K562 (cell line): ENCODE data around the gene ITGB5. TPM values are rescaled to one million over a fixed set of nuclear protein-coding genes. Genes with fewer than 3 reads are reported as not detected.

Experiments
- ATAC-seq: fragments of 200-7000 bp; cut with Tn5 transposase; 3 replicates; pipeline ENCODE4 v1.9.1; 2020; ENCODE audit warnings: moderate library complexity
- BruUV-seq: library from RNA; stranded (reverse); fragments of 400-500 nt; replicated peaks from 2 replicates; lab custom pipeline; 2021; lab: Mats Ljungman, UMichigan
- CTCF ChIA-PET: fragments of 300-600 bp; formaldehyde crosslinking; extraction: SDS; loops from one replicate; lab custom pipeline; 2021; ENCODE audit warnings: low intra/inter-chr PET ratio; lab: Yijun Ruan, JAX
- POLR2A ChIA-PET: fragments of 300-600, 350-650 bp; sonication (Branson Sonifier 250); formaldehyde crosslinking; extraction: SDS; loops from one replicate; lab custom pipeline; 2021; ENCODE audit warnings: antibody characterized with exemption, inconsistent platforms; lab: Yijun Ruan, JAX
- DNase-seq, 4 experiments: peaks; one replicate each; pipeline versions ENCODE4 v3.0.0 to v3.0.0-alpha.2; 2011 to 2018; ENCODE audit warnings: low spot score in 3 of 4, mixed read lengths in 3 of 4; ENCODE audit errors: extremely low read depth in 1 of 4
- FAIRE-seq: peaks from 2 replicates; lab custom pipeline; 2011; peaks lifted over from hg19 to GRCh38; lab: Jason Lieb, UNC
- H2AFZ ChIP-seq: 2 replicates; pipeline ENCODE4 v1.6.0; 2011; ENCODE audit warnings: low read depth, low read length, control low read depth, inconsistent platforms
- H3K27ac ChIP-seq: fragments of 200-600 bp; 3 replicates; pipeline ENCODE4 v1.8.0; 2011; ENCODE audit warnings: low read depth, mild to moderate bottlenecking, control low read depth, inconsistent platforms, low read length, moderate library complexity, mixed read lengths; ENCODE audit errors: extremely low read depth
- H3K27me3 ChIP-seq, 2 experiments: fragments of 300-600 bp in 1 of 2; 2 replicates in 1 of 2; 3 replicates in 1 of 2; pipeline versions ENCODE4 v1.6.0 to v1.8.0; 2011; ENCODE audit warnings: inconsistent platforms in 2 of 2, low read length in 2 of 2, mild to moderate bottlenecking in 1 of 2, mixed read lengths in 1 of 2, moderate library complexity in 1 of 2; ENCODE audit not compliant: control insufficient read depth in 2 of 2, insufficient read depth in 2 of 2
- H3K36me3 ChIP-seq: fragments of 300-600 bp; 3 replicates; pipeline ENCODE4 v1.8.0; 2011; ENCODE audit warnings: mild to moderate bottlenecking, low read length, inconsistent platforms; ENCODE audit not compliant: control insufficient read depth, insufficient read depth
- H3K4me1 ChIP-seq, 2 experiments: fragments of 200-600 bp in 1 of 2; replicated peaks in 1 of 2; 2 replicates in 1 of 2; 3 replicates in 1 of 2; pipeline versions ENCODE4 v1.5.1 to v1.8.0; 2011; ENCODE audit warnings: inconsistent platforms in 2 of 2, low read length in 2 of 2, mild to moderate bottlenecking in 1 of 2, mixed read lengths in 1 of 2, moderate library complexity in 1 of 2; ENCODE audit not compliant: control insufficient read depth in 2 of 2, insufficient read depth in 2 of 2
- H3K4me2 ChIP-seq: 2 replicates; pipeline ENCODE4 v1.6.1; 2011; ENCODE audit warnings: low read length, control low read depth, inconsistent platforms, mixed read lengths; ENCODE audit not compliant: insufficient read depth
- H3K4me3 ChIP-seq: fragments of 200-600 bp; sonication (generic), shearing (Covaris generic); 2 replicates; pipeline ENCODE4 v1.5.1; 2016; ENCODE audit warnings: control low read depth, inconsistent platforms
- H3K79me2 ChIP-seq: fragments of 200-600 bp; 3 replicates; pipeline ENCODE4 v1.8.0; 2011; ENCODE audit warnings: low read length, inconsistent platforms; ENCODE audit not compliant: control insufficient read depth, insufficient read depth
- H3K9ac ChIP-seq, 2 experiments: 2 replicates each; pipeline versions ENCODE4 v1.6.0 to v1.6.1; 2011; ENCODE audit warnings: low read depth in 2 of 2, low read length in 2 of 2, control low read depth in 1 of 2, inconsistent platforms in 1 of 2, mild to moderate bottlenecking in 1 of 2, mixed read lengths in 1 of 2; ENCODE audit not compliant: insufficient read depth in 1 of 2
- H3K9me1 ChIP-seq: one replicate; pipeline ENCODE4 v1.6.0; 2011; ENCODE audit warnings: inconsistent platforms, mild to moderate bottlenecking, low read length, moderate library complexity; ENCODE audit not compliant: control insufficient read depth, insufficient read depth
- H3K9me3 ChIP-seq: replicated peaks from 2 replicates; pipeline ENCODE4 v1.5.1; 2011; ENCODE audit warnings: low read depth, low read length, inconsistent platforms; ENCODE audit not compliant: control insufficient read depth, insufficient read depth
- H4K20me1 ChIP-seq: replicated peaks from 2 replicates; pipeline ENCODE4 v1.6.1; 2011; ENCODE audit warnings: low read length, inconsistent platforms, mixed read lengths; ENCODE audit not compliant: control insufficient read depth, insufficient read depth
- CBFA2T2 ChIP-seq: fragments of 450-650 bp; conservative IDR thresholded peaks from 2 replicates; pipeline ENCODE4 v1.6.1; 2017; ENCODE audit warnings: mild to moderate bottlenecking
- DMBX1 ChIP-seq: fragments of 250-450 bp; sonication (Bioruptor Pico); IDR thresholded peaks from 2 replicates; pipeline ENCODE4 v1.8.0; 2022; ENCODE audit warnings: inconsistent platforms, mild to moderate bottlenecking, moderate library complexity, borderline replicate concordance
- EP300 ChIP-seq: IDR thresholded peaks from 2 replicates; pipeline ENCODE4 v1.6.1; 2012; ENCODE audit warnings: low read length, improper control_type of control experiment
- FOXM1 ChIP-seq, 2 experiments: fragments of 450-650 bp in 1 of 2; sonication (generic) in 1 of 2; formaldehyde crosslinking in 1 of 2; IDR thresholded peaks; 2 replicates each; pipeline versions ENCODE4 v1.6.1 to v1.9.0; 2017 to 2022; ENCODE audit warnings: low read depth in 2 of 2, mild to moderate bottlenecking in 2 of 2, missing genetic modification reagents in 1 of 2, moderate library complexity in 1 of 2
- KLF13 ChIP-seq: fragments of 450-650 bp; IDR thresholded peaks from 2 replicates; pipeline ENCODE4 v1.6.1; 2016; ENCODE audit warnings: missing genetic modification characterization, low read depth, mild to moderate bottlenecking, missing compliant biosample characterization, moderate library complexity, borderline replicate concordance
- MEF2A ChIP-seq: IDR thresholded peaks from 2 replicates; pipeline ENCODE4 v1.6.1; 2011; ENCODE audit warnings: low read depth, mild to moderate bottlenecking, low read length, moderate library complexity; ENCODE audit not compliant: control insufficient read depth
- PURB ChIP-seq: sonication (generic); formaldehyde crosslinking; IDR thresholded peaks from 2 replicates; pipeline ENCODE4 v1.9.0; 2021; ENCODE audit warnings: low read depth, mild to moderate bottlenecking, missing genetic modification reagents
- RB1 ChIP-seq: fragments of 450-650 bp; IDR thresholded peaks from 2 replicates; pipeline ENCODE4 v1.6.1; 2017; ENCODE audit warnings: low read depth, mild to moderate bottlenecking
- RHOXF2B ChIP-seq: fragments of 250-450 bp; sonication (Bioruptor Pico); conservative IDR thresholded peaks from 2 replicates; pipeline ENCODE4 v1.5.1; 2021
- SLC30A9 ChIP-seq: fragments of 250-450 bp; sonication (Bioruptor Pico); IDR thresholded peaks from 2 replicates; pipeline ENCODE4 v1.8.0; 2022; ENCODE audit warnings: mild to moderate bottlenecking, moderate library complexity
- SNRNP70 ChIP-seq: fragments of 200-400 bp; formaldehyde crosslinking; optimal IDR thresholded peaks from 2 replicates; pipeline ENCODE3; 2017; ENCODE audit warnings: low read depth, low read length
- THAP7 ChIP-seq: fragments of 250-450 bp; sonication (Bioruptor Pico); IDR thresholded peaks from 2 replicates; pipeline ENCODE4 v1.5.0; 2021
- ZFP91 ChIP-seq: sonication (generic); formaldehyde crosslinking; IDR thresholded peaks from 2 replicates; pipeline ENCODE4 v1.8.0; 2022; ENCODE audit warnings: mild to moderate bottlenecking, missing genetic modification reagents
- ZNF165 ChIP-seq: fragments of 250-450 bp; sonication (Bioruptor Pico); IDR thresholded peaks from 2 replicates; pipeline ENCODE4 v1.4.0; 2020; ENCODE audit warnings: borderline replicate concordance
- WGBS: fragments of 100-300 bp; shearing (Covaris generic); methylation state at CpG from one replicate; pipeline ENCODE4 v1.1.6; 2016; ENCODE audit warnings: low coverage, mixed read lengths; ENCODE audit not compliant: insufficient coverage; ENCODE audit errors: missing lambda C conversion rate; 5-methylcytosine and 5-hydroxymethylcytosine counted together
- in situ Hi-C: fragments of 300-500 bp; cut with MboI; formaldehyde crosslinking; loops from 4 replicates; pipeline ENCODE4 v1.15.0; 2018; ENCODE audit warnings: inconsistent platforms, mixed read lengths
- intact Hi-C: fragments of 100-400 bp; cut with micrococcal nuclease; formaldehyde crosslinking; loops from 2 replicates; pipeline ENCODE4 v1.14.2; 2022
- polyA plus RNA-seq, 8 experiments: library from polyadenylated mRNA; depleted of rRNA in 4 of 8; stranded (reverse) in 5 of 8; unstranded in 3 of 8; fragments of >200 nt; fragmentation: Nextera tagmentation in 2 of 8; fragmentation: Illumina TruSeq in 1 of 8; extraction: Ambion mirVana in 2 of 8; extraction: Trizol in 1 of 8; gene quantifications; 2 replicates each; pipeline versions ENCODE4 v1.2.1 to v1.2.3, GENCODE V29; 2011 to 2014; ENCODE audit warnings: inconsistent platforms in 1 of 8, missing spikeins in 1 of 8
- total RNA-seq, 7 experiments: library from RNA; depleted of rRNA in 6 of 7; stranded (reverse); fragments of >200 nt in 6 of 7; fragmentation: Illumina TruSeq in 2 of 7; extraction: Trizol in 2 of 7; gene quantifications; 2 replicates each; pipeline versions ENCODE4 v1.2.1 to v1.2.3, GENCODE V29; 2011 to 2021; ENCODE audit warnings: low replicate concordance in 1 of 7
- TF ChIP-seq, protein P1 (sequence below): fragments of 250-450 bp; sonication (Bioruptor Pico); IDR thresholded peaks from 2 replicates; pipeline ENCODE4 v1.4.0; 2020

Gene ITGB5
- total and polyA plus RNA-seq, 9 of the 15 experiments (the other 6 are each of a cell fraction or from before 2014, with no cell fraction given) = 1.7 to 46.8 (median 9.9) TPM

DNA sequence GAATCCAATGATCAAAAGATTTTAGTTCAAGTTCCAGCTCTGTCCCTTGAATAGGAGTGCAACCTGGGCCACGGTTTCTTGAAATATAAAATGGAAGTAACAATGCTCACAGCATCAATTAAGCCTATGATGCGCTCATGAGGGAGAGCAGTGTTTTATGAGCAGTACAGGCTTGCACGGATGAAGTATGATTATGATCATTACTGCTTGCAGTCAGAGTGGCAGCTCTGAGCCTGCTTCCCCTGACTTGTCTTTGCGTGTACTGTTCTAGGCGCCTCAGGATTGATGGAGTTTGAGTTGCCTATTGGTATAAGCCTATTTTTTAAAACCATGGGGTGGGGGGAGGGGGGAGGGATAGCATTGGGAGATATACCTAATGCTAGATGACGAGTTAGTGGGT, 37.0 kb downstream of the ITGB5 start:
- Histone ChIP-seq H3K4me2 (no peak overlapping the region), H3K27ac (no peak overlapping the region), H3K9ac (no peak overlapping the region), H3K4me1 (no peaks in the 10 kb centered on the region), H4K20me1 (no peaks in the 10 kb centered on the region), H3K4me3 (no peak overlapping the region), H3K9me1 (no peaks in the 10 kb centered on the region), H2AFZ (no peak overlapping the region), H3K27me3 (no peaks in the 10 kb centered on the region), H3K9me3 (no peaks in the 10 kb centered on the region), H3K36me3 (no peaks in the 10 kb centered on the region; the same call in 2 of the 3 replicates), H3K79me2 (no peaks in the 10 kb centered on the region)
- no TSS peak for BruUV-seq
- 40% methylated on average over 4 of the region's 6 CpGs for WGBS
- TF ChIP-seq RB1 (no peak), PURB (CRISPR knock-in tag) (no peak), SNRNP70 (no peak), SLC30A9 (no peak), DMBX1 (CRISPR knock-in tag) (no peak), ZNF165 (CRISPR knock-in tag) (no peak), RHOXF2B (CRISPR knock-in tag) (no peak), CBFA2T2 (no peak), THAP7 (CRISPR knock-in tag) (no peak), FOXM1 (IDR thresholded peaks at IDR 0.05; ENCODE audit: low read depth) (no peak), FOXM1 (CRISPR knock-in tag; IDR thresholded peaks at IDR 0.05; ENCODE audit: low read depth) (no peak), EP300 (no peak), MEF2A (no peak), KLF13 (tag) (no peak), ZFP91 (no peak)
- TF ChIP-seq, protein P1, sequence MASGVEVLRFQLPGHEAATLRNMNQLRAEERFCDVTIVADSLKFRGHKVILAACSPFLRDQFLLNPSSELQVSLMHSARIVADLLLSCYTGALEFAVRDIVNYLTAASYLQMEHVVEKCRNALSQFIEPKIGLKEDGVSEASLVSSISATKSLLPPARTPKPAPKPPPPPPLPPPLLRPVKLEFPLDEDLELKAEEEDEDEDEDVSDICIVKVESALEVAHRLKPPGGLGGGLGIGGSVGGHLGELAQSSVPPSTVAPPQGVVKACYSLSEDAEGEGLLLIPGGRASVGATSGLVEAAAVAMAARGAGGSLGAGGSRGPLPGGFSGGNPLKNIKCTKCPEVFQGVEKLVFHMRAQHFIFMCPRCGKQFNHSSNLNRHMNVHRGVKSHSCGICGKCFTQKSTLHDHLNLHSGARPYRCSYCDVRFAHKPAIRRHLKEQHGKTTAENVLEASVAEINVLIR = no peak
- CTCF ChIA-PET = no interaction called here
- POLR2A ChIA-PET = no interaction called here
- ATAC-seq (no peak), FAIRE-seq (no peak), DNase-seq (no peak)
- in situ Hi-C loops (no loop called here), intact Hi-C loops (no loop called here)
